DOHH2 (cell line): ENCODE measurements around the gene GRIN2A.

Experiments
- H3F3A ChIP-seq: fragments of 200-600 bp; sonication (generic), shearing (Covaris generic); 2 replicates; pipeline ENCODE4 v1.6.0; 2016; ENCODE audit warnings: antibody characterized with exemption, mild to moderate bottlenecking; ENCODE audit not compliant: control insufficient read depth, insufficient read depth
- H3K27ac ChIP-seq: fragments of 200-600 bp; sonication (generic); 2 replicates; pipeline ENCODE4 v1.5.1; 2014; ENCODE audit warnings: low read depth, mild to moderate bottlenecking, low read length, moderate library complexity
- H3K27me3 ChIP-seq: fragments of 200-600 bp; sonication (generic); 2 replicates; pipeline ENCODE4 v1.6.1; 2014; ENCODE audit warnings: mild to moderate bottlenecking, low read length, mixed read lengths; ENCODE audit not compliant: control insufficient read depth
- H3K36me3 ChIP-seq: fragments of 200-600 bp; sonication (generic); 2 replicates; pipeline ENCODE4 v1.6.1; 2014; ENCODE audit warnings: mild to moderate bottlenecking, low read length, moderate library complexity, mixed read lengths; ENCODE audit not compliant: control insufficient read depth
- H3K4me1 ChIP-seq: fragments of 200-600 bp; sonication (generic); 2 replicates; pipeline ENCODE4 v1.6.1; 2014; ENCODE audit warnings: mild to moderate bottlenecking, low read length, mixed read lengths; ENCODE audit not compliant: control insufficient read depth
- H3K4me2 ChIP-seq: fragments of 200-600 bp; sonication (generic); 2 replicates; pipeline ENCODE4 v1.6.0; 2014; ENCODE audit warnings: mild to moderate bottlenecking, low read length, moderate library complexity
- H3K4me3 ChIP-seq: fragments of 200-600 bp; sonication (generic); 2 replicates; pipeline ENCODE4 v1.5.1; 2014; ENCODE audit warnings: mild to moderate bottlenecking, low read length, mixed read lengths
- H3K79me2 ChIP-seq: fragments of 200-600 bp; sonication (generic); 2 replicates; pipeline ENCODE4 v1.6.1; 2014; ENCODE audit warnings: mild to moderate bottlenecking, low read length, mixed read lengths; ENCODE audit not compliant: control insufficient read depth
- H3K9me2 ChIP-seq: fragments of 200-600 bp; sonication (generic); replicated peaks from 2 replicates; pipeline ENCODE4 v1.6.1; 2014; ENCODE audit warnings: mild to moderate bottlenecking, low read length, mixed read lengths; ENCODE audit not compliant: control insufficient read depth
- H3K9me3 ChIP-seq: fragments of 200-600 bp; sonication (generic); 2 replicates; pipeline ENCODE4 v1.6.1; 2014; ENCODE audit warnings: antibody characterized with exemption, low read length, mixed read lengths; ENCODE audit not compliant: control insufficient read depth, insufficient read depth
- H4K20me1 ChIP-seq: fragments of 200-600 bp; sonication (generic); 2 replicates; pipeline ENCODE4 v1.6.0; 2014; ENCODE audit warnings: low read depth, mild to moderate bottlenecking, antibody characterized with exemption, low read length, moderate library complexity; ENCODE audit not compliant: control insufficient read depth, insufficient read depth
- CTCF ChIP-seq: fragments of 200-600 bp; sonication (generic); IDR thresholded peaks from one replicate; pipeline ENCODE4 v1.5.1; 2014; ENCODE audit warnings: antibody characterized with exemption, mild to moderate bottlenecking, low read depth, low read length; ENCODE audit not compliant: poor library complexity, severe bottlenecking
- EZH2phosphoT487 ChIP-seq: fragments of 200-600 bp; sonication (generic); IDR thresholded peaks from 2 replicates; pipeline ENCODE4 v1.6.1; 2017; ENCODE audit warnings: borderline replicate concordance, mild to moderate bottlenecking, antibody characterized with exemption, low read length, moderate library complexity, mixed read lengths

The GRIN2A gene

GRCh38 chr16:10121897-10122425 is 60.3 kb downstream of the GRIN2A start:
- Histone ChIP-seq H3K4me3 (no peak overlapping the region), H3K4me2 (no peak overlapping the region), H3K79me2 (no peaks in the 10 kb centered on the region), H3K36me3 (no peaks in the 10 kb centered on the region), H3F3A (no peaks in the 10 kb centered on the region), H3K27me3 (no peaks in the 10 kb centered on the region), H3K9me2 (no peaks in the 10 kb centered on the region), H3K9me3 (no peaks in the 10 kb centered on the region), H3K4me1 (no peaks in the 10 kb centered on the region), H4K20me1 (no peaks in the 10 kb centered on the region), H3K27ac (no peak overlapping the region)
- TF ChIP-seq EZH2phosphoT487 (no peak), CTCF (no peak)

GRCh38 chr16:10121491-10121890 is 60.7 kb downstream of the GRIN2A start:
- Histone ChIP-seq H3K36me3 (no peaks in the 10 kb centered on the region), H3K9me3 (no peaks in the 10 kb centered on the region), H3K27me3 (no peaks in the 10 kb centered on the region), H3F3A (no peaks in the 10 kb centered on the region), H3K4me1 (no peaks in the 10 kb centered on the region), H3K27ac (no peak overlapping the region), H3K4me2 (no peak overlapping the region), H3K4me3 (no peak overlapping the region), H3K79me2 (no peaks in the 10 kb centered on the region), H3K9me2 (no peaks in the 10 kb centered on the region), H4K20me1 (no peaks in the 10 kb centered on the region)
- TF ChIP-seq EZH2phosphoT487 (no peak), CTCF (no peak)

GRCh38 chr16:10120953-10121352 is 61.3 kb downstream of the GRIN2A start:
- H3K79me2 ChIP-seq: no peaks in the 10 kb centered on the region
- no peak overlapping the region for H3K4me2 ChIP-seq
- H3K9me3 ChIP-seq: no peaks in the 10 kb centered on the region
- no peaks in the 10 kb centered on the region for H3K27me3 ChIP-seq
- no peak overlapping the region for H3K4me3 ChIP-seq
- no peaks in the 10 kb centered on the region for H4K20me1 ChIP-seq
- no peaks in the 10 kb centered on the region for H3K36me3 ChIP-seq
- H3K27ac ChIP-seq: no peak overlapping the region
- H3K9me2 ChIP-seq: no peaks in the 10 kb centered on the region
- TF ChIP-seq EZH2phosphoT487 (no peak), CTCF (no peak)
- no peaks in the 10 kb centered on the region for H3F3A ChIP-seq
- H3K4me1 ChIP-seq: no peaks in the 10 kb centered on the region
